ENCODE results near the gene FLG2.
"Not testable (repeated sequence)": the region's sequence is repeated elsewhere in the genome, so short reads cannot be mapped to it uniquely, and the experiment has no call there.

Gene FLG2

GRCh38 chr1:152312169-152312568, 47.6 kb downstream of the FLG2 start:
- DNase-seq (ENCODE audit: low read depth in 2 of 2) = not testable (repeated sequence)

GRCh38 chr1:152309955-152310354, 49.9 kb downstream of the FLG2 start:
- DNase-seq (ENCODE audit: low read depth in 2 of 2) = no peak

- not testable (repeated sequence) for DNase-seq (ENCODE audit: low read depth in 2 of 2)
Measured at GRCh38 chr1:152309320-152309901, 50.4 kb downstream of the FLG2 start.

GRCh38 chr1:152308758-152309157, 51.0 kb downstream of the FLG2 start:
- DNase-seq (ENCODE audit: low read depth in 2 of 2) = not testable (repeated sequence)

- not testable (repeated sequence) for DNase-seq (ENCODE audit: low read depth in 2 of 2)
Measured at GRCh38 chr1:152307970-152308369, 51.8 kb downstream of the FLG2 start.

GRCh38 chr1:152306123-152306522, 53.7 kb downstream of the FLG2 start:
- not testable (repeated sequence) for DNase-seq (ENCODE audit: low read depth in 2 of 2)

- not testable (repeated sequence) for DNase-seq (ENCODE audit: low read depth in 2 of 2)
Measured at GRCh38 chr1:152304773-152305172, 55.0 kb downstream of the FLG2 start.

- not testable (repeated sequence) for DNase-seq (ENCODE audit: low read depth in 2 of 2)
Measured at GRCh38 chr1:152303139-152303872, 56.5 kb downstream of the FLG2 start.

Measured in stimulated activated CD8-positive, alpha-beta memory T cell treated with anti-CD3 and anti-CD28 coated beads, Interleukin-2, amount 100 ng/mL, for 1 hour (primary cell).